IPS DF 6.9 (cell line): ENCODE data around the gene GMPPA.
A peak's percentile ranks its signal among the peaks of the same experiment; 100 is the strongest.

Experiments used
- DNase-seq: peaks from one replicate; pipeline ENCODE4 v3.0.0-alpha.2; 2013; ENCODE audit warnings: low read depth, low spot score
- H3K27ac ChIP-seq: one replicate; pipeline ENCODE4 v1.5.1; 2013; ENCODE audit warnings: low read length, control low read depth
- H3K27me3 ChIP-seq: 2 replicates; pipeline ENCODE4 v1.6.1; 2013; ENCODE audit warnings: mild to moderate bottlenecking, low read length; ENCODE audit not compliant: control insufficient read depth, insufficient read depth
- H3K36me3 ChIP-seq: 2 replicates; pipeline ENCODE4 v1.6.1; 2013; ENCODE audit warnings: low read length; ENCODE audit not compliant: control insufficient read depth, insufficient read depth
- H3K4me1 ChIP-seq: 2 replicates; pipeline ENCODE4 v1.6.1; 2013; ENCODE audit warnings: low read length; ENCODE audit not compliant: control insufficient read depth, insufficient read depth
- H3K4me3 ChIP-seq: 2 replicates; pipeline ENCODE4 v1.5.1; 2013; ENCODE audit warnings: mild to moderate bottlenecking, low read length
- H3K9me3 ChIP-seq: 2 replicates; pipeline ENCODE4 v1.6.1; 2013; ENCODE audit warnings: low read length, inconsistent platforms; ENCODE audit not compliant: control insufficient read depth, insufficient read depth
- WGBS: extraction: QIAGEN DNeasy Blood & Tissue Kit; methylation state at CpG from one replicate; pipeline ENCODE4 v1.1.7; 2013; ENCODE audit warnings: mixed read lengths, missing lambda C conversion rate; ENCODE audit not compliant: insufficient read length, insufficient coverage; 5-methylcytosine and 5-hydroxymethylcytosine counted together

The GMPPA gene

DNA sequence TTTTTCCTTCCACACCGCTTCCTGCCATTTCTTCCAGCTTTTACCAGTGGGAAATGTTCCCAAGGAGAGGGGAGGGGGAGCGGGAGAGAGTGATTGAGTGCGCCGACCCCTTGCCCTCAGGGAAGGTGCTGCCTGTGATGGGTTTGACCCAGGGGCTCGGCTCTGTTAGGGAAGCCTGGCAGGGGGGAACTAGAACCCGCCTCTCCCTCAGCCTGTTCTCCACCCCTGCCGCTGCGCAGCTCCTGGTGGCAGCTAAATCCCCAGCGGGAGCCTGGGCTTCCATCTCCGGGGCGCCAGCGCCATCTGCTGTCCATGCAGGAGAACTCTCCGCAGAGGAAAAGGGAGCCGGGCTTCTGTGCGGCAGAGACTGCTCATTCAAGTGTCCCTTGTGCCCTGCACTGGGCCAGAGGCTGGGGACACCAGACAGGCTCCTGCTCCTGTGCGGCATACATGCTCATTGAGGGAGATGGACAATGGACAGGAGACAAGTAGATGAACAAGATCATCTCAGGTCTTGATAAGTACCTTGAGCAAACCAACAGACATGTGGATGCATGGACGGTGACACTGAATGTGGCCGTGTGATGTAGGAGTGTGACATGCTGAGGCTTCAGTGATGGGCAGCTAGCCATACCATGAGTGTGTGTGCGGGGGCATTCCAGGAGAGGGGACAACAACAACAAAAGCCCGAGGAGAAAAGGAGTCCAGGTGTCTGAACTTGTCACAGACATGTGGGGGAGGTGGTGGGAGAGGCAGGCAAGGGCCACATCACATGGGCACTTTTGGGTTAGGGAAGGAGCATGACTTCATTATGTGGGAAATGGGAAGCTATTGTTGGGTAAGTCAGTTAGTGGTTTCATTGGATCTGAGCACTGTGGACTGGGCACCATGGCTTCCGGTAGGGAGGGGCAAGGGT, 31.6 kb downstream of the GMPPA start:
- Histone ChIP-seq H3K36me3 (no peaks in the 10 kb centered on the region), H3K27ac (no peak overlapping the region), H3K4me1 (peaks cover 3% of the 10 kb centered on the region; the same call in 1 of the 2 replicates), H3K9me3 (no peaks in the 10 kb centered on the region), H3K4me3 (peak overlapping the region; percentile 12; the same call in 1 of the 2 replicates), H3K27me3 (peaks cover 3% of the 10 kb centered on the region; the same call in 1 of the 2 replicates)
- no peak for DNase-seq
- WGBS = no CpG with 5 or more reads among the region's 21 CpGs

DNA sequence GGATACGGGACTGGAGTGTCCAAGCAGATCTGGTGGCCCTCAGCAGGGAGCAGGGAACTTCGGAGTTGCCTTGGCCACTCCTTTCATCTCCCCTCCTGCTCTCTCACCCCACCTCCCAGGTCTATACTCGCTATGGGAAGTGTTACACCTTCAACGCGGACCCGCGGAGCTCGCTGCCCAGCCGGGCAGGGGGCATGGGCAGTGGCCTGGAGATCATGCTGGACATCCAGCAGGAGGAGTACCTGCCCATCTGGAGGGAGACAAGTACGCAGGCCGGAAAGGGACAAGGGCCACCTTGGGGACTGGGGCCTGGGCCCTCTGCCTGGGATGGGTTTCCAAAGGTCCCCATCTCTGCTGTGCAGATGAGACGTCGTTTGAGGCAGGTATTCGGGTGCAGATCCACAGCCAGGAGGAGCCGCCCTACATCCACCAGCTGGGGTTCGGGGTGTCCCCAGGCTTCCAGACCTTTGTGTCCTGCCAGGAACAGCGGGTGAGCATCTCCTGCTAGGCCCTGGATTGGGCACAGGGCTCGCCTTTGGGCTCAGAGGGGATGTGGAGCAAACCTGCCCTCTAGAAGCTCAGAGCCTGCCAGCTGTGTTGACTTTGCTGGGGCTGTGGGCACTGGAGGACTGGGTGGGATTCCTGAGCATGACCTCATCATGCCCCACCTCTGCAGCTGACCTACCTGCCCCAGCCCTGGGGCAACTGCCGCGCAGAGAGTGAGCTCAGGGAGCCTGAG, 33.1 kb downstream of the GMPPA start:
- peaks cover 3% of the 10 kb centered on the region; the same call in 1 of the 2 replicates for H3K4me1 ChIP-seq

DNA sequence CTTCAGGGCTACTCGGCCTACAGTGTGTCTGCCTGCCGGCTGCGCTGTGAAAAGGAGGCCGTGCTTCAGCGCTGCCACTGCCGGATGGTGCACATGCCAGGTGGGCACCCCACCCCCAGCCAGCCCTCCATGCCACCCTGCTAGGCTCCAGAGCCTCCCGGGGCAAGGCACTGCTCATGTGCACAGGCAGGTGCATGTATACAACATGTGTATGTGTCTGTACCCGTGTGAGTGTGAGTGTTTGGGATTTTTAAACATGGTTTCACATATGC, 33.6 kb downstream of the GMPPA start:
- Histone ChIP-seq H3K4me1 (peaks cover 4% of the 10 kb centered on the region; the same call in 1 of the 2 replicates), H3K27me3 (peaks cover 3% of the 10 kb centered on the region; the same call in 1 of the 2 replicates), H3K27ac (no peak overlapping the region), H3K36me3 (no peaks in the 10 kb centered on the region), H3K4me3 (no peak overlapping the region), H3K9me3 (no peaks in the 10 kb centered on the region)
- DNase-seq = no peak
- no CpG with 5 or more reads among the region's 8 CpGs for WGBS

More for the DNA sequence above, 33.1 kb downstream of the GMPPA start:
- no peak for DNase-seq
- no peaks in the 10 kb centered on the region for H3K36me3 ChIP-seq
- no peaks in the 10 kb centered on the region for H3K9me3 ChIP-seq
- no peak overlapping the region for H3K27ac ChIP-seq
- no peak overlapping the region for H3K4me3 ChIP-seq
- WGBS = no CpG with 5 or more reads among the region's 20 CpGs
- H3K27me3 ChIP-seq = peaks cover 3% of the 10 kb centered on the region; the same call in 1 of the 2 replicates

DNA sequence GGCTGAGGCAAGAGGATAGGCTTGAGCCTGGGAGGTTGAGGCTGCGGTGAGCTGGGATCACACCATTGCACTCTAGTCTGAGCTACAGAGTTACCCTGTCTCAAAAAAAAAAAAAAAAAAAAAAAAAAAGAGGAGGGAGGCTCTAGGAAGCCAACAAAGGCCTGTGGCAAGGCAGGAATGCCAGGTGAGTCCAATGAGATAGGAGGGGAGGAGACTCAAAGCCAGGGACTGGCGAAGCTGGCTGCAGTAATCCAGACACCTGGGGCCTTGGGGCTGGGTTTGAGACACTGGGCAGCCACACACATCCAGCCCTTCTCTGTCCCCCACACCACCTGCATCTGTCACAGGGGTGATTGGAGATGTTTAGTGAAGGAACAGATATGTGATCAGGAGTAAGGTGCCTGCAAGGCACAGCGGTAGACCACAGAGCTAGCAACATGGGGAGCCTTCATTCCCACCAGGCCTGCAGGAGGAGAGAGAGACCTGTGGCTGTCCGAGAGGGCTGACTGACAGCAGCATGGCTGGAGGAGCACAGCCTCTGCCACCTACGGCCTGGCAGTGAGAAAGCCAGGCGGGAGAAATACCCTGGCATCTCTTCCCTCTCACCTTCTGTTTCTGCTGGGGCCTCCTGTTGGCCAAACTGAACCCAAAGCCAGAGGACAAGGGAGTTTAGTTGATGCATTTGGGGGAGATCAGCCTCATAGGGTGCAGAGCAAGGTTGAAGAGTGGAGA, 35.4 kb downstream of the GMPPA start:
- Histone ChIP-seq H3K27me3 (peaks cover 3% of the 10 kb centered on the region; the same call in 1 of the 2 replicates), H3K4me3 (no peak overlapping the region), H3K9me3 (no peaks in the 10 kb centered on the region), H3K4me1 (peaks cover 11% of the 10 kb centered on the region; the same call in 1 of the 2 replicates), H3K27ac (no peak overlapping the region), H3K36me3 (peaks cover under 1% of the 10 kb centered on the region; the same call in 1 of the 2 replicates)
- no CpG with 5 or more reads among the region's 6 CpGs for WGBS
- DNase-seq = no peak

DNA sequence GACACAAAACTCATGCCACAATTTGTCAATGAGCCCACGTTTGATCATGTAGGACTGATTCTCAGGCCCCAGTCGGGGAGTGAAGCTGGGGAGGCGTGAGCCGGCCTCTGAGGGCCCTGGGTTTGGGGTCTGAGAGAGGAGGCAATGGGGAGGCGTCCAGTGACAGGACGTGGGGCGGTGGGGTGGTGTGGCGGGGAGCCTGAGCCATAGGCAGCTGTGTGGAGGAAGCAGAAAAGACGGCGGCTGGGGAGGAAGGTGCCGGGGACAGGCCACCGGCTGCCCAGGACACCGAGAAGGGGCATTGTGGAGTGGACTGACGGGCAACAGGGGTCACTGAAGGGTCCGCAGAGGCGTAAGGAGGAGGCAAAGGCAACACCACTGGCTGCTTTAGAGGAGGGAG, 37.7 kb downstream of the GMPPA start:
- Histone ChIP-seq H3K9me3 (no peaks in the 10 kb centered on the region), H3K36me3 (peaks cover 15% of the 10 kb centered on the region), H3K27ac (no peak overlapping the region), H3K4me3 (no peak overlapping the region), H3K27me3 (no peaks in the 10 kb centered on the region), H3K4me1 (peaks cover 8% of the 10 kb centered on the region; the same call in 1 of the 2 replicates)
- WGBS = no CpG with 5 or more reads among the region's 16 CpGs
- DNase-seq = no peak

DNA sequence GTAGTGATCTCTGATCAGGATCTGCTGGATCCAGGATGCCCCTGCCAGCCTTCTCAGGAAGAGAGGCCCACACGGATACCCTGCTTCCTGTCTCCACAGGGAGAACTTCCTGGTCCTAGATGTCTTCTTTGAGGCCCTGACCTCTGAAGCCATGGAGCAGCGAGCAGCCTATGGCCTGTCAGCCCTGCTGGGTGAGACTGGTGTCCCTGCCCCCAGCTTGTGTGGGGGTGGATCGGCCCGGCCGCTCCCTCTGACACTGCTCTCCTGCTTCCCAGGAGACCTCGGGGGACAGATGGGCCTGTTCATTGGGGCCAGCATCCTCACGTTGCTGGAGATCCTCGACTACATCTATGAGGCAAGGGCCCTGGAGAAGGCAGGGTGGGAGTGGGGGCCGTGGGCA, 38.3 kb downstream of the GMPPA start:
- Histone ChIP-seq H3K9me3 (no peaks in the 10 kb centered on the region), H3K27me3 (no peaks in the 10 kb centered on the region), H3K36me3 (peaks cover 15% of the 10 kb centered on the region), H3K4me1 (peaks cover 9% of the 10 kb centered on the region; the same call in 1 of the 2 replicates), H3K27ac (no peak overlapping the region), H3K4me3 (no peak overlapping the region)
- no peak for DNase-seq
- no CpG with 5 or more reads among the region's 9 CpGs for WGBS

DNA sequence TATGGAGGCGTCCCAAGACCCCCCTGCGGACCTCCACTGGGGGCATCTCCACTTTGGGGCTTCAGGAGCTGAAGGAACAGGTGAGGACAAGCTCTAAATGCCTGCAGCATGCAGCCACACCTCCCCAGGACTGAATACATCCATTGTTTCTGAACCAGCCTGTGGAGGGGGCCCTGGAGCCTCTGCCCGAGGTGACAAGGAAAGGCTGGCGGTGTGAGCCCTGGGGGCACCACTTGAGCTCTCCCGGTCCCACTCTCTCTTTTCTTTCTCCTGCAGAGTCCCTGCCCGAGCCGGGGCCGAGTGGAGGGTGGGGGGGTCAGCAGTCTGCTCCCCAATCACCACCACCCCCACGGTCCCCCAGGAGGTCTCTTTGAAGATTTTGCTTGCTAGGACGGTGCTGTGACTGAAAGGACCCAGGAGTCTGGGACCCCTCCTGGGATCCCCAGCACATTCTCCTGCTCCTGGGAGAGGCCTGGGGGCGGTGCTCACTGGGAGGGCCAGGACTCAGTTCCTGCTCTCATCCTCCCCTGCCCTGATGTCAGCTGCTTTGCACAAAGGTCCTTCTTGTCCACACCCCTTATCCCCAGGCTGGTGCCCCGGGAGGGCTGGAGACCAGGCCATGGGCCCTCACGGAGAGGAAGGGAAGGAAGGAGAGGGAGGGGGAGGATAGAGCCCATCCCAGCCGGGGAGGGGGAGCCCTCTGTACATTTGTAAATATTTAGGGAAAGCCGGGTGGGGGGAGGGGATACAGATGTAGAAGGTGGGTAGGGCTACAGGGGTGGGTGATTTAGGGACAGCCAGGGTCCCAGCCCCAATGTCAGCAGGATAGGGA, 39.2 kb downstream of the GMPPA start:
- WGBS = no CpG with 5 or more reads among the region's 15 CpGs
- Histone ChIP-seq H3K9me3 (no peaks in the 10 kb centered on the region), H3K36me3 (peaks cover 15% of the 10 kb centered on the region), H3K27me3 (no peaks in the 10 kb centered on the region), H3K27ac (no peak overlapping the region), H3K4me1 (peaks cover 9% of the 10 kb centered on the region; the same call in 1 of the 2 replicates), H3K4me3 (no peak overlapping the region)
- DNase-seq = no peak

DNA sequence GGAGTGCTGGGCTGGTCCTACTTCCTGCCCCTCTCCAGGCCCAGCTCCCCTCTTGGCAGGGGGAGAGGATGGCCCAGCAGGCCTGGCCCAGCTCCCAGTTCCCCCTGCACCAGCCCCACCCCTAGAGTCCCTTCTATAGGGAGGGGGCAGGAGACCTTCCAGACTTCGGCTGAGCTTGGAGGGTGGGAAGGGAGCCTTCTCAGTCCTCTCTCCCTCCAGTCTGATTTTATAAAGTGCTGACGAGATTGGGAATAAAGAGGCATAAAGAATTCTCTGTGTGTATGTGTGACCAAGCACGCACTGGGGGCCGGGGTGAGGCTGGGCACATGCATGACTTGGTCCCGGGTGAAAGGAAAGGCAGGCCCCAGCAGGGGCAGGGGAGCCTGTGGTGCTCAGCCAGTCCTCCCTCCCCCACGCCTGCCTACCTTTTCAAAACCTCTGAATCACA, 39.8 kb downstream of the GMPPA start:
- DNase-seq = no peak
- no peaks in the 10 kb centered on the region for H3K9me3 ChIP-seq
- no CpG with 5 or more reads among the region's 6 CpGs for WGBS

DNA sequence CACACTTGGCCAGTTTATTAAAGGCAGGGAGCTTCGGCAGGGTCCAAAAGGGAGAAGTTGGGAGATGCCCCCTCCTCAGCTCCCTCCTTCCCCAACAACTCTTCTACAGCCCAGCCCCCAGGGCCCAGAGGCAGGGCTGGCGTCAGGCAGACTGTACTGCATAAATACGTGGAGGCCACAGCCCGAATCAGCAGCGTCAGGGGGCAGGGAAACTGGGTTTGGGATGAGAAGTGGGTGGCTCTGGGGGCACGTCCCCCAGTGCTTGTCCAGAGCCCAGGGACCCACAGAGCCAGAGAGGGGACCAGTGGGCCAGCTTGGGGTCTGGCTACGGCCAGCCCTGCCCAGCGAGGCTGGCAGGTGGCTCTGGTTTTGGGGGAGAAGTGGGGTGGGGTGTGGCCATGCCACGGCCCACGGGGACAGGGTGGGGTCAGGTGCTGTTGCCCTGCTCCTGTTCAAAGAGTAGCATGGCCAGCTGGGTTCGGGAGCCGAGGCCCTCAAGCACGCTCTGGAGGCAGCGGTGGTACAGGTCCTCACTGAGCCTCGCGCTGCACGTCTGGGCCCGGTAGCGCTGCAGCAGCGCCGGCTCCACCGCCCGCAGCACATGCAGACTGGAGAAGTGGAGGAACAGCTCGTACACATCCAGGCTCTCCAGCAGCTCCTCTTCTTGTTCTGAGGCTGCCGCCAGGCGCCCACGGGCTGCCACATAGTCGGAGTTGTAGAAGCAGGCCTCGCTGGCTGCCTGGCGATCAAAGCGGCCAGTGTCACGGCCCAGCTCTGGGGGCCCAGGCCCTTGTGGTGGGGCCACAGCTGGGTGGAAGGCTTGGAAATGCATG, 40.5 kb downstream of the GMPPA start:
- peaks cover 9% of the 10 kb centered on the region; the same call in 1 of the 2 replicates for H3K4me1 ChIP-seq
- no peaks in the 10 kb centered on the region for H3K27me3 ChIP-seq
- H3K4me3 ChIP-seq = no peak overlapping the region
- H3K9me3 ChIP-seq = no peaks in the 10 kb centered on the region
- H3K36me3 ChIP-seq = peaks cover 15% of the 10 kb centered on the region
- DNase-seq = no peak
- WGBS = no CpG with 5 or more reads among the region's 32 CpGs
- H3K27ac ChIP-seq = no peak overlapping the region

More for the DNA sequence above, 39.8 kb downstream of the GMPPA start:
- Histone ChIP-seq H3K4me3 (no peak overlapping the region), H3K27ac (no peak overlapping the region), H3K36me3 (peaks cover 15% of the 10 kb centered on the region), H3K4me1 (peaks cover 9% of the 10 kb centered on the region; the same call in 1 of the 2 replicates), H3K27me3 (no peaks in the 10 kb centered on the region)
